Measurements from ENCODE around the gene ACADVL.

- TF ChIP-seq CTCF (IDR thresholded peaks at IDR 0.05) (no peak), POLR2A (IDR thresholded peaks at IDR 0.05) (no peak)
These were observed 43.4 kb downstream of the ACADVL start for GRCh38 chr17:7262935-7263800.
